Measurements from ENCODE around the gene ZNHIT2. TPM values are rescaled to one million over a fixed set of nuclear protein-coding genes. Genes with fewer than 3 reads are reported as not detected.
A peak's percentile ranks its signal among the peaks of the same experiment; 100 is the strongest.

ZNHIT2 gene
- total and polyA plus RNA-seq, 2 of the 8 experiments (the other 6 are each of a cell fraction or from before 2014, with no cell fraction given) = 13.0 to 16.1 TPM

GRCh38 chr11:65087216-65087615, 30.3 kb downstream of the ZNHIT2 start:
- H3K23me2 ChIP-seq (ENCODE audit: low read depth, low read length) = peaks cover 8% of the 10 kb centered on the region
- H3K56ac ChIP-seq (replicated peaks; ENCODE audit: insufficient read length, low read depth, low read length) = no peak overlapping the region
- no peak overlapping the region for H2AK5ac ChIP-seq (ENCODE audit: low read depth, low read length)
- H3K4ac ChIP-seq (replicated peaks; ENCODE audit: insufficient read length, low read depth, low read length) = no peak overlapping the region
- POLR2A ChIA-PET (ENCODE audit: partially characterized antibody) = interaction anchor here (0.7 to 16.8 kb wide), 4 partner anchors 10 to 30 kb away, joined by 3 to 230 read pairs (median 26); partner anchors contain the start of genes CDCA5, VPS51, ZFPL1 and ZNHIT2
- H2BK15ac ChIP-seq (ENCODE audit: low read length) = no peak overlapping the region
- no peak overlapping the region for H3K14ac ChIP-seq (ENCODE audit: insufficient read length)
- TF ChIP-seq BRCA1 (IDR thresholded peaks at IDR 0.05; ENCODE audit: low read depth, low read length) = no peak
- peak in 1 of 2 experiments; percentile 24; a peak in 1 of 3 replicates for TF ChIP-seq POLR2A (IDR thresholded peaks at IDR 0.05; ENCODE audit: control extremely low read depth in 1 of 2, low read depth in 2 of 2, low read length in 2 of 2)
- no peak for TF ChIP-seq NANOG (IDR thresholded peaks at IDR 0.05; ENCODE audit: insufficient read depth, low read depth, low read length, poor library complexity, severe bottlenecking)
- H2BK120ac ChIP-seq (replicated peaks; ENCODE audit: low read depth, low read length) = no peak overlapping the region
- no peak overlapping the region for H2BK5ac ChIP-seq (ENCODE audit: low read depth, low read length)
- H3K27ac ChIP-seq (ENCODE audit: low read depth, low read length) = no peak overlapping the region
- H4K20me1 ChIP-seq (replicated peaks in 1 of 2; ENCODE audit: control insufficient read depth in 1 of 2, insufficient read depth in 2 of 2, low read length in 2 of 2) = peaks cover 0 to 4% of the 10 kb centered on the region in 2 experiments
- 90% methylated on average over 11 of the region's 11 CpGs; no CpG with 5 or more reads in 1 of the 2 experiments for WGBS, 2 experiments (ENCODE audit: extremely low coverage in 1 of 2, insufficient coverage in 1 of 2, insufficient read length in 1 of 2, insufficient replicate concordance in 2 of 2, low coverage in 1 of 2, low lambda C conversion rate in 2 of 2, missing lambda C conversion rate in 1 of 2)
- no peaks in the 10 kb centered on the region for H3K27me3 ChIP-seq (replicated peaks in 1 of 4; ENCODE audit: control insufficient read depth in 3 of 4, extremely low read depth in 1 of 4, insufficient read depth in 3 of 4, low read length in 3 of 4)
- no peak overlapping the region for H4K91ac ChIP-seq (replicated peaks; ENCODE audit: insufficient read length, low read length)
- no peak overlapping the region for H2AFZ ChIP-seq (ENCODE audit: low read length)
- no peak overlapping the region for H4K5ac ChIP-seq (ENCODE audit: insufficient read length, low read depth, low read length)
- H3K9ac ChIP-seq (replicated peaks in 1 of 4; ENCODE audit: extremely low read depth in 1 of 4, low read depth in 3 of 4, low read length in 3 of 4) = no peak overlapping the region
- no peak for DNase-seq (ENCODE audit: low read depth in 1 of 2, low spot score in 2 of 2)
- H3K4me1 ChIP-seq (replicated peaks in 1 of 4; ENCODE audit: control insufficient read depth in 3 of 4, insufficient read depth in 4 of 4, low read length in 3 of 4) = peaks cover 0 to 9% (median 4%) of the 10 kb centered on the region in 4 experiments; a peak in 5 of 7 replicates
- no peak overlapping the region for H3K4me3 ChIP-seq (ENCODE audit: extremely low read depth in 1 of 4, insufficient read depth in 2 of 4, low read depth in 3 of 4, low read length in 4 of 4)
- peaks cover 2 to 14% (median 11%) of the 10 kb centered on the region in 4 experiments; a peak in 6 of 8 replicates for H3K36me3 ChIP-seq (ENCODE audit: control insufficient read depth in 2 of 4, insufficient read depth in 4 of 4, low read length in 3 of 4)
- no peaks in the 10 kb centered on the region for H3K9me3 ChIP-seq (ENCODE audit: insufficient read depth in 2 of 2, low read depth in 1 of 2, low read length in 1 of 2)
- no peak overlapping the region; the same call in 1 of the 2 replicates for H4K8ac ChIP-seq (ENCODE audit: extremely low read depth, insufficient read depth, low read length)
- H3K23ac ChIP-seq (ENCODE audit: insufficient read length) = no peak overlapping the region
- H2BK20ac ChIP-seq (ENCODE audit: low read length) = no peak overlapping the region
- no peak overlapping the region for H2BK12ac ChIP-seq (ENCODE audit: low read depth, low read length)
- H3K79me2 ChIP-seq (ENCODE audit: control insufficient read depth in 1 of 2, insufficient read depth in 2 of 2, low read length in 2 of 2) = peaks cover 10 to 18% of the 10 kb centered on the region in 2 experiments
- no peak overlapping the region for H3K4me2 ChIP-seq (ENCODE audit: insufficient read depth in 1 of 2, low read depth in 2 of 2, low read length in 2 of 2)
- H3K79me1 ChIP-seq (ENCODE audit: low read depth, low read length) = peaks cover 17% of the 10 kb centered on the region
- CTCF ChIA-PET (ENCODE audit: partially characterized antibody) = interaction anchor here (0.9 to 2.3 kb wide), 4 partner anchors 22 to 238 kb away, joined by 3 to 7 read pairs (median 3); no protein-coding TSS in a partner anchor
- H3K18ac ChIP-seq (ENCODE audit: extremely low read depth, low read length) = no peak overlapping the region
- no peak for FAIRE-seq
